Middle frontal gyrus (tissue), 1 donor: Measurements from ENCODE around the gene NID1.
"Not testable (repeated sequence)": the region's sequence is repeated elsewhere in the genome, so short reads cannot be mapped to it uniquely, and the experiment has no call there.

Experiments used
- DNase-seq: peaks from one replicate; pipeline ENCODE4 v3.0.0-alpha.2; 2015; ENCODE audit warnings: low spot score; ENCODE audit errors: extremely low spot score

NID1 gene

GRCh38 chr1:235971571-235972310 is 93.1 kb downstream of the NID1 start:
- DNase-seq = peak; percentile 87

- no peak for DNase-seq
These were observed 93.9 kb downstream of the NID1 start for GRCh38 chr1:235971020-235971419.

GRCh38 chr1:235968831-235969230 is 96.1 kb downstream of the NID1 start:
- no peak for DNase-seq

- not testable (repeated sequence) for DNase-seq
These were observed 98.8 kb downstream of the NID1 start for GRCh38 chr1:235966134-235966533.

GRCh38 chr1:235960809-235961208 is 104.1 kb downstream of the NID1 start:
- no peak for DNase-seq

- DNase-seq = no peak
These were observed 106.9 kb downstream of the NID1 start for GRCh38 chr1:235958021-235958420.

GRCh38 chr1:235955777-235956176 is 109.1 kb downstream of the NID1 start:
- DNase-seq = no peak

GRCh38 chr1:235954306-235955283 is 110.3 kb downstream of the NID1 start:
- no peak for DNase-seq

GRCh38 chr1:235953801-235954200 is 111.1 kb downstream of the NID1 start:
- no peak for DNase-seq

GRCh38 chr1:235952950-235953615 is 111.8 kb downstream of the NID1 start:
- DNase-seq = no peak

- DNase-seq = no peak
These were observed 113.2 kb downstream of the NID1 start for GRCh38 chr1:235951661-235952060.

- no peak for DNase-seq
These were observed 114.6 kb downstream of the NID1 start for GRCh38 chr1:235950318-235950717.

- no peak for DNase-seq
These were observed 116.0 kb downstream of the NID1 start for GRCh38 chr1:235948774-235949427.

GRCh38 chr1:235947989-235948388 is 116.9 kb downstream of the NID1 start:
- no peak for DNase-seq

- DNase-seq = no peak
These were observed 118.3 kb downstream of the NID1 start for GRCh38 chr1:235946571-235946981.

- no peak for DNase-seq
These were observed 118.9 kb downstream of the NID1 start for GRCh38 chr1:235945775-235946570.

- no peak for DNase-seq
These were observed 121.2 kb downstream of the NID1 start for GRCh38 chr1:235943581-235944114.

GRCh38 chr1:235942979-235943575 is 121.8 kb downstream of the NID1 start:
- DNase-seq = no peak

GRCh38 chr1:235942625-235942934 is 122.3 kb downstream of the NID1 start:
- DNase-seq = no peak
